SK-N-MC (cell line): Measurements from ENCODE around the gene SIRPB1.

Experiments used
- EZH2 ChIP-seq: fragments of 200-600 bp; sonication (generic); IDR thresholded peaks from one replicate; pipeline ENCODE4 v1.6.1; 2017; ENCODE audit warnings: antibody characterized with exemption
- POLR2AphosphoS5 ChIP-seq: IDR thresholded peaks from 2 replicates; pipeline ENCODE4 v1.6.1; 2012; ENCODE audit warnings: mild to moderate bottlenecking, low read depth, low read length, borderline replicate concordance

- no peak for TF ChIP-seq EZH2
- TF ChIP-seq POLR2AphosphoS5 = no peak
These were observed 37.9 kb upstream of the SIRPB1 start, which contains the start of gene SIRPG for GRCh38 chr20:1657556-1658334.
